GM12878 (cell line): ENCODE results near the gene HIVEP3. TPM values are rescaled to one million over a fixed set of nuclear protein-coding genes. Genes with fewer than 3 reads are reported as not detected.

Source experiments
- ATAC-seq: fragments of 200-7000 bp; cut with Tn5 transposase; 3 replicates; pipeline ENCODE4 v1.9.1; 2020; ENCODE audit warnings: mild to moderate bottlenecking, moderate library complexity
- BruUV-seq: library from RNA; stranded (reverse); fragments of 400-500 nt; replicated peaks from 2 replicates; lab custom pipeline; 2021; lab: Mats Ljungman, UMichigan
- CTCF ChIA-PET: fragments of 300-600 bp; sonication (Branson Sonifier 250); formaldehyde crosslinking; extraction: SDS; loops from one replicate; lab custom pipeline; 2021; ENCODE audit warnings: inconsistent platforms; lab: Yijun Ruan, JAX
- POLR2A ChIA-PET: fragments of 350-600 bp; formaldehyde crosslinking; extraction: SDS; loops from one replicate; lab custom pipeline; 2021; ENCODE audit warnings: inconsistent platforms; lab: Charles Lee
- RAD21 ChIA-PET: fragments of 300-600 bp; sonication (Branson Sonifier 250); formaldehyde crosslinking; loops from one replicate; lab custom pipeline; 2023; ENCODE audit warnings: antibody characterized with exemption; ENCODE audit not compliant: unreplicated experiment; lab: Charles Lee
- SMC1A ChIA-PET: fragments of 300-600 bp; sonication (Branson Sonifier 250); formaldehyde crosslinking; loops from one replicate; lab custom pipeline; 2023; ENCODE audit not compliant: unreplicated experiment, uncharacterized antibody; lab: Charles Lee
- DNase-seq: peaks from one replicate; pipeline ENCODE4 v3.0.0-alpha.2; 2011; ENCODE audit warnings: low read depth, low spot score
- FAIRE-seq: peaks from 3 replicates; lab custom pipeline; 2011; peaks lifted over from hg19 to GRCh38; lab: Jason Lieb, UNC
- H2AFZ ChIP-seq: 2 replicates; pipeline ENCODE4 v1.6.0; 2011; ENCODE audit warnings: low read depth, low read length, control low read depth; ENCODE audit not compliant: control insufficient read depth
- H3K27ac ChIP-seq: 2 replicates; pipeline ENCODE4 v1.5.1; 2011; ENCODE audit warnings: control low read depth; ENCODE audit not compliant: control insufficient read depth, insufficient read depth
- H3K27me3 ChIP-seq, 2 experiments: replicated peaks in 1 of 2; 2 replicates each; pipeline versions ENCODE4 v1.6.0 to v1.6.1; 2011; ENCODE audit warnings: low read length in 1 of 2; ENCODE audit not compliant: control insufficient read depth in 2 of 2, insufficient read depth in 2 of 2
- H3K36me3 ChIP-seq, 2 experiments: 2 replicates each; pipeline ENCODE4 v1.5.1; 2011; ENCODE audit warnings: low read length in 1 of 2; ENCODE audit not compliant: control insufficient read depth in 2 of 2, insufficient read depth in 2 of 2
- H3K4me1 ChIP-seq: 2 replicates; pipeline ENCODE4 v1.6.1; 2011; ENCODE audit warnings: mild to moderate bottlenecking, low read length, moderate library complexity, mixed read lengths; ENCODE audit not compliant: control insufficient read depth, insufficient read depth
- H3K4me2 ChIP-seq: 2 replicates; pipeline ENCODE4 v1.6.0; 2011; ENCODE audit warnings: control low read depth; ENCODE audit not compliant: control insufficient read depth, insufficient read depth
- H3K4me3 ChIP-seq: fragments of 200-600 bp; sonication (generic); 2 replicates; pipeline ENCODE4 v1.5.1; 2016
- H3K79me2 ChIP-seq: 2 replicates; pipeline ENCODE4 v1.6.0; 2011; ENCODE audit warnings: low read length; ENCODE audit not compliant: control insufficient read depth, insufficient read depth
- H3K9ac ChIP-seq: 2 replicates; pipeline ENCODE4 v1.8.0; 2011; ENCODE audit warnings: low read length, control low read depth, mixed read lengths; ENCODE audit not compliant: control insufficient read depth, insufficient read depth
- H3K9me3 ChIP-seq: replicated peaks from 3 replicates; pipeline ENCODE4 v1.5.1; 2011; ENCODE audit warnings: mild to moderate bottlenecking, low read length; ENCODE audit not compliant: control insufficient read depth, insufficient read depth
- H4K20me1 ChIP-seq: 2 replicates; pipeline ENCODE4 v1.6.0; 2011; ENCODE audit not compliant: control insufficient read depth, insufficient read depth
- JUND ChIP-seq: IDR thresholded peaks from 2 replicates; pipeline ENCODE4 v1.6.1; 2012; ENCODE audit warnings: low read depth, mild to moderate bottlenecking, low read length, improper control_type of control experiment, moderate library complexity
- RAD21 ChIP-seq: IDR thresholded peaks from 2 replicates; pipeline ENCODE4 v1.6.1; 2011; ENCODE audit warnings: mild to moderate bottlenecking, low read depth, low read length, moderate library complexity; ENCODE audit not compliant: insufficient read depth
- RELA ChIP-seq: fragments of 450-650 bp; IDR thresholded peaks from 2 replicates; pipeline ENCODE4 v1.8.0; 2014; ENCODE audit warnings: borderline replicate concordance; ENCODE audit not compliant: partially characterized antibody
- SMC3 ChIP-seq: IDR thresholded peaks from 2 replicates; pipeline ENCODE4 v1.6.1; 2011; ENCODE audit warnings: low read length, improper control_type of control experiment, borderline replicate concordance
- TCF7 ChIP-seq: IDR thresholded peaks from 2 replicates; pipeline ENCODE4 v1.6.1; 2014; ENCODE audit warnings: antibody characterized with exemption, borderline replicate concordance
- WGBS: methylation state at CpG from one replicate; pipeline ENCODE4 v1.1.6; 2016; ENCODE audit warnings: low lambda C conversion rate; ENCODE audit not compliant: insufficient replicate concordance, insufficient coverage; ENCODE audit errors: missing lambda C conversion rate; 5-methylcytosine and 5-hydroxymethylcytosine counted together
- in situ Hi-C: fragments of 300-500 bp; cut with MboI; formaldehyde crosslinking; loops from 9 replicates; pipeline ENCODE4 v1.14.3; 2018; ENCODE audit warnings: mixed read lengths
- intact Hi-C: fragments of 100-400 bp; cut with micrococcal nuclease; formaldehyde crosslinking; loops from one replicate; pipeline ENCODE4 v1.14.2; 2022; ENCODE audit not compliant: unreplicated experiment
- polyA plus RNA-seq, 11 experiments: library from polyadenylated mRNA; depleted of rRNA in 4 of 11; unstranded in 6 of 11; stranded (reverse) in 5 of 11; fragments of >200 nt; fragmentation: Nextera tagmentation in 4 of 11; fragmentation: Illumina TruSeq in 1 of 11; extraction: Ambion mirVana in 4 of 11; extraction: Trizol in 1 of 11; gene quantifications; 1 replicate in 1 of 11; 2 replicates in 10 of 11; pipeline versions ENCODE4 v1.2.1 to v1.2.3, GENCODE V29; 2011 to 2016; ENCODE audit warnings: inconsistent platforms in 2 of 11, missing spikeins in 2 of 11, low read depth in 1 of 11
- total RNA-seq, 4 experiments: library from RNA; depleted of rRNA in 3 of 4; stranded (reverse); fragments of >200 nt in 3 of 4; fragmentation: Illumina TruSeq in 1 of 4; extraction: Trizol in 1 of 4; gene quantifications; 2 replicates each; pipeline versions ENCODE4 v1.2.1 to v1.2.3, GENCODE V29; 2013 to 2021
- TF ChIP-seq, protein P1 (sequence below): IDR thresholded peaks from 2 replicates; pipeline ENCODE4 v1.6.1; 2011; ENCODE audit warnings: low read depth, low read length, improper control_type of control experiment, borderline replicate concordance
- TF ChIP-seq, protein P2 (sequence below), 3 experiments: IDR thresholded peaks in 2 of 3; conservative IDR thresholded peaks in 1 of 3; 2 replicates each; pipeline ENCODE4 v1.5.1; 2011; ENCODE audit warnings: low read depth in 3 of 3, low read length in 3 of 3, mild to moderate bottlenecking in 3 of 3, control low read depth in 2 of 3, moderate library complexity in 2 of 3, inconsistent platforms in 1 of 3, mixed read lengths in 1 of 3; ENCODE audit not compliant: control insufficient read depth in 2 of 3, insufficient read depth in 1 of 3; ENCODE audit errors: extremely low read depth in 1 of 3
- TF ChIP-seq, protein P3 (sequence below): fragments of 150-350 bp; IDR thresholded peaks from 2 replicates; pipeline ENCODE4 v1.6.1; 2016; ENCODE audit warnings: low read depth, low read length
- TF ChIP-seq, protein P4 (sequence below): fragments of 450-650 bp; IDR thresholded peaks from 2 replicates; pipeline ENCODE4 v1.6.1; 2014; ENCODE audit warnings: mild to moderate bottlenecking

Gene HIVEP3
- total and polyA plus RNA-seq, 10 of the 15 experiments (the other 5 are each of a cell fraction or from before 2014, with no cell fraction given), result 1.8 to 13.6 (median 3.8) TPM

DNA sequence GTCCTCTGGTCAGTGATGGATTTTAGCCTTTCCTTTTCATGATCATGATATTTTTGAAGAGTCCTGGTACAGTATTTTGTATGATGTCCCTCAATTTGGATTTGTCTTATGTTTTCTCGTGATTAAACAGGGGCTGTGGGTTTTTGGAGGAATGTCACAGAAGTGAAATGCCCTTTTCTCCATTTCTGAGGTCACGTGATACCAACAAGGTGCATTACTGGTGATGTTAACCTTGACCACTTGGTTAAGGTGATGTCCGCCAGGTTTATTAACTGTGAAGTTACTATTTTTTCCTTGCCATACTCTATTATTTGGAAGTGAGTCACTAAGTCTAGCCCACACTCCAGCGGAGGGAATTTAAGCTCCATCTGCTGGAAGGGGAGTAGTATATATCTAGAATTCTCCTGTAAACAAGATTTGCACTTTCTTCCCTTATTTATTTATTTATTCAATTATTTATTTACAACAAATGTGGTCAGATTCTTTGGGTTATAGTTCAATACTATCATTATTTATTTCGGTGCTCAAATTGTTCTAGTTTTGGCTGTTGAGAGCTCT lies 123.4 kb downstream of the HIVEP3 start:
- in situ Hi-C loops, result no loop called here
- no peak for FAIRE-seq
- BruUV-seq, result no TSS peak

More for the DNA sequence above, 123.4 kb downstream of the HIVEP3 start:
- POLR2A ChIA-PET, result no interaction called here
- TF ChIP-seq TCF7 (no peak), SMC3 (peak; percentile 10; the same call in 1 of the 2 replicates), RAD21 (0 out of 2 replicates have a peak, but pooled peaks have one; percentile 13), RELA (no peak), JUND (no peak)
- TF ChIP-seq, protein P1, sequence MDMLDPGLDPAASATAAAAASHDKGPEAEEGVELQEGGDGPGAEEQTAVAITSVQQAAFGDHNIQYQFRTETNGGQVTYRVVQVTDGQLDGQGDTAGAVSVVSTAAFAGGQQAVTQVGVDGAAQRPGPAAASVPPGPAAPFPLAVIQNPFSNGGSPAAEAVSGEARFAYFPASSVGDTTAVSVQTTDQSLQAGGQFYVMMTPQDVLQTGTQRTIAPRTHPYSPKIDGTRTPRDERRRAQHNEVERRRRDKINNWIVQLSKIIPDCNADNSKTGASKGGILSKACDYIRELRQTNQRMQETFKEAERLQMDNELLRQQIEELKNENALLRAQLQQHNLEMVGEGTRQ, result no peak
- TF ChIP-seq, protein P2, sequence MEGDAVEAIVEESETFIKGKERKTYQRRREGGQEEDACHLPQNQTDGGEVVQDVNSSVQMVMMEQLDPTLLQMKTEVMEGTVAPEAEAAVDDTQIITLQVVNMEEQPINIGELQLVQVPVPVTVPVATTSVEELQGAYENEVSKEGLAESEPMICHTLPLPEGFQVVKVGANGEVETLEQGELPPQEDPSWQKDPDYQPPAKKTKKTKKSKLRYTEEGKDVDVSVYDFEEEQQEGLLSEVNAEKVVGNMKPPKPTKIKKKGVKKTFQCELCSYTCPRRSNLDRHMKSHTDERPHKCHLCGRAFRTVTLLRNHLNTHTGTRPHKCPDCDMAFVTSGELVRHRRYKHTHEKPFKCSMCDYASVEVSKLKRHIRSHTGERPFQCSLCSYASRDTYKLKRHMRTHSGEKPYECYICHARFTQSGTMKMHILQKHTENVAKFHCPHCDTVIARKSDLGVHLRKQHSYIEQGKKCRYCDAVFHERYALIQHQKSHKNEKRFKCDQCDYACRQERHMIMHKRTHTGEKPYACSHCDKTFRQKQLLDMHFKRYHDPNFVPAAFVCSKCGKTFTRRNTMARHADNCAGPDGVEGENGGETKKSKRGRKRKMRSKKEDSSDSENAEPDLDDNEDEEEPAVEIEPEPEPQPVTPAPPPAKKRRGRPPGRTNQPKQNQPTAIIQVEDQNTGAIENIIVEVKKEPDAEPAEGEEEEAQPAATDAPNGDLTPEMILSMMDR (IDR thresholded peaks at IDR 0.05 in 2 of 3, conservative IDR thresholded peaks at IDR 0.05 in 1 of 3; ENCODE audit: control insufficient read depth in 2 of 3, extremely low read depth in 1 of 3, insufficient read depth in 1 of 3, low read depth in 3 of 3, low read length in 3 of 3), result 0 out of 6 replicates have a peak, but pooled peaks of 1 of the 3 experiments have one; percentile 1
- TF ChIP-seq, protein P3, sequence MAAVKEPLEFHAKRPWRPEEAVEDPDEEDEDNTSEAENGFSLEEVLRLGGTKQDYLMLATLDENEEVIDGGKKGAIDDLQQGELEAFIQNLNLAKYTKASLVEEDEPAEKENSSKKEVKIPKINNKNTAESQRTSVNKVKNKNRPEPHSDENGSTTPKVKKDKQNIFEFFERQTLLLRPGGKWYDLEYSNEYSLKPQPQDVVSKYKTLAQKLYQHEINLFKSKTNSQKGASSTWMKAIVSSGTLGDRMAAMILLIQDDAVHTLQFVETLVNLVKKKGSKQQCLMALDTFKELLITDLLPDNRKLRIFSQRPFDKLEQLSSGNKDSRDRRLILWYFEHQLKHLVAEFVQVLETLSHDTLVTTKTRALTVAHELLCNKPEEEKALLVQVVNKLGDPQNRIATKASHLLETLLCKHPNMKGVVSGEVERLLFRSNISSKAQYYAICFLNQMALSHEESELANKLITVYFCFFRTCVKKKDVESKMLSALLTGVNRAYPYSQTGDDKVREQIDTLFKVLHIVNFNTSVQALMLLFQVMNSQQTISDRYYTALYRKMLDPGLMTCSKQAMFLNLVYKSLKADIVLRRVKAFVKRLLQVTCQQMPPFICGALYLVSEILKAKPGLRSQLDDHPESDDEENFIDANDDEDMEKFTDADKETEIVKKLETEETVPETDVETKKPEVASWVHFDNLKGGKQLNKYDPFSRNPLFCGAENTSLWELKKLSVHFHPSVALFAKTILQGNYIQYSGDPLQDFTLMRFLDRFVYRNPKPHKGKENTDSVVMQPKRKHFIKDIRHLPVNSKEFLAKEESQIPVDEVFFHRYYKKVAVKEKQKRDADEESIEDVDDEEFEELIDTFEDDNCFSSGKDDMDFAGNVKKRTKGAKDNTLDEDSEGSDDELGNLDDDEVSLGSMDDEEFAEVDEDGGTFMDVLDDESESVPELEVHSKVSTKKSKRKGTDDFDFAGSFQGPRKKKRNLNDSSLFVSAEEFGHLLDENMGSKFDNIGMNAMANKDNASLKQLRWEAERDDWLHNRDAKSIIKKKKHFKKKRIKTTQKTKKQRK, result no peak
- TF ChIP-seq, protein P4, sequence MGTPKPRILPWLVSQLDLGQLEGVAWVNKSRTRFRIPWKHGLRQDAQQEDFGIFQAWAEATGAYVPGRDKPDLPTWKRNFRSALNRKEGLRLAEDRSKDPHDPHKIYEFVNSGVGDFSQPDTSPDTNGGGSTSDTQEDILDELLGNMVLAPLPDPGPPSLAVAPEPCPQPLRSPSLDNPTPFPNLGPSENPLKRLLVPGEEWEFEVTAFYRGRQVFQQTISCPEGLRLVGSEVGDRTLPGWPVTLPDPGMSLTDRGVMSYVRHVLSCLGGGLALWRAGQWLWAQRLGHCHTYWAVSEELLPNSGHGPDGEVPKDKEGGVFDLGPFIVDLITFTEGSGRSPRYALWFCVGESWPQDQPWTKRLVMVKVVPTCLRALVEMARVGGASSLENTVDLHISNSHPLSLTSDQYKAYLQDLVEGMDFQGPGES, result no peak
- TF ChIP-seq, all 136 proteins: peak for 3
- ChIA-PET RAD21 (interaction anchor here (1.9 kb wide), 1 partner anchor 221 kb away, joined by 11 read pairs; no protein-coding TSS in a partner anchor), CTCF (interaction anchor here (1.1 kb wide), 1 partner anchor 144 kb away, joined by 4 read pairs; no protein-coding TSS in a partner anchor), SMC1A (interaction anchor here (0.8 to 1.2 kb wide), 3 partner anchors 9 to 73 kb away, joined by 3 to 4 read pairs (median 3); no protein-coding TSS in a partner anchor)
- no peak overlapping the region for H2AFZ ChIP-seq
- DNase-seq (no peak), ATAC-seq (no peak)
- H3K27me3 ChIP-seq, result no peaks in the 10 kb centered on the region
- H3K9me3 ChIP-seq, result no peaks in the 10 kb centered on the region; the same call in 2 of the 3 replicates
- H3K4me2 ChIP-seq, result no peak overlapping the region
- intact Hi-C loops, result no loop called here
- H4K20me1 ChIP-seq, result no peaks in the 10 kb centered on the region
- no peak overlapping the region for H3K27ac ChIP-seq
- H3K9ac ChIP-seq, result no peak overlapping the region
- H3K4me1 ChIP-seq, result peaks cover 27% of the 10 kb centered on the region
- WGBS, result 84% methylated on average over 5 of the region's 5 CpGs
- no peak overlapping the region for H3K4me3 ChIP-seq
- no peaks in the 10 kb centered on the region for H3K79me2 ChIP-seq
- H3K36me3 ChIP-seq, result no peaks in the 10 kb centered on the region
